B cell (primary cell): ENCODE data around the gene SLC23A3. TPM values are rescaled to one million over a fixed set of nuclear protein-coding genes. Genes with fewer than 3 reads are reported as not detected.

ENCODE experiments used
- ATAC-seq: fragments of 200-7000 bp; cut with Tn5 transposase; one replicate; pipeline ENCODE4 v1.10.0; 2021; ENCODE audit warnings: low read depth, mild to moderate bottlenecking, moderate number of reproducible peaks, moderate library complexity
- CTCF ChIA-PET: fragments of 350-600 bp; sonication (Branson Sonifier 250); formaldehyde crosslinking; loops from one replicate; lab custom pipeline; 2021; ENCODE audit warnings: antibody characterized with exemption, inconsistent platforms; lab: Charles Lee
- POLR2A ChIA-PET: fragments of 350-600 bp; sonication (Branson Sonifier 250); formaldehyde crosslinking; loops from one replicate; lab custom pipeline; 2021; ENCODE audit warnings: antibody characterized with exemption; lab: Charles Lee
- DNase-seq: peaks from one replicate; pipeline ENCODE4 v3.0.0; 2013
- H2AFZ ChIP-seq: 2 replicates; pipeline ENCODE4 v1.6.1; 2012; ENCODE audit warnings: mild to moderate bottlenecking, low read depth, low read length; ENCODE audit not compliant: insufficient read depth, poor library complexity, severe bottlenecking
- H3K27ac ChIP-seq, 2 donors: 1 replicate in 1 of 2; 2 replicates in 1 of 2; pipeline ENCODE4 v1.5.1; 2012 to 2013; ENCODE audit warnings: low read length in 2 of 2, mild to moderate bottlenecking in 2 of 2, moderate library complexity in 1 of 2
- H3K27me3 ChIP-seq, 4 experiments: fragments of 200-600 bp in 1 of 4; sonication (generic) in 1 of 4; replicated peaks in 1 of 4; 1 replicate in 2 of 4; 2 replicates in 2 of 4; pipeline versions ENCODE4 v1.6.1 to v1.7.0; 2013 to 2016; ENCODE audit warnings: low read length in 3 of 4, mild to moderate bottlenecking in 2 of 4, mixed read lengths in 1 of 4, moderate library complexity in 1 of 4; ENCODE audit not compliant: insufficient read depth in 4 of 4, control insufficient read depth in 3 of 4; ENCODE audit errors: control extremely low read depth in 1 of 4
- H3K36me3 ChIP-seq, 2 experiments: replicated peaks in 1 of 2; 1 replicate in 1 of 2; 2 replicates in 1 of 2; pipeline versions ENCODE4 v1.6.1 to v1.7.1; 2013; ENCODE audit warnings: low read length in 1 of 2; ENCODE audit not compliant: insufficient read depth in 2 of 2, control insufficient read depth in 1 of 2; ENCODE audit errors: control extremely low read depth in 1 of 2, extremely low read depth in 1 of 2
- H3K4me1 ChIP-seq, 2 donors: fragments of 200-600 bp in 1 of 2; sonication (generic) in 1 of 2; 1 replicate in 1 of 2; 2 replicates in 1 of 2; pipeline versions ENCODE4 v1.5.1 to v1.6.1; 2013 to 2017; ENCODE audit warnings: low read length in 2 of 2; ENCODE audit not compliant: control insufficient read depth in 2 of 2, insufficient read depth in 2 of 2
- H3K4me2 ChIP-seq: replicated peaks from 2 replicates; pipeline ENCODE3; 2012; ENCODE audit warnings: mild to moderate bottlenecking, low read depth, low read length; ENCODE audit not compliant: poor library complexity, severe bottlenecking
- H3K4me3 ChIP-seq, 5 experiments: fragments of 200-600 bp in 1 of 5; sonication (generic) in 1 of 5; 1 replicate in 3 of 5; 2 replicates in 2 of 5; pipeline versions ENCODE4 v1.5.1 to v1.7.0; 2011 to 2016; ENCODE audit warnings: low read length in 4 of 5, mild to moderate bottlenecking in 4 of 5, low read depth in 2 of 5, control low read depth in 1 of 5, moderate library complexity in 1 of 5; ENCODE audit not compliant: insufficient read depth in 1 of 5; ENCODE audit errors: control extremely low read depth in 1 of 5, extremely low read depth in 1 of 5
- H3K79me2 ChIP-seq: fragments of 200-600 bp; sonication (generic); one replicate; pipeline ENCODE4 v1.6.0; 2016; ENCODE audit warnings: low read length; ENCODE audit not compliant: control insufficient read depth, insufficient read depth
- H3K9ac ChIP-seq: fragments of 200-600 bp; sonication (generic); 2 replicates; pipeline ENCODE4 v1.6.1; 2017; ENCODE audit warnings: mild to moderate bottlenecking, low read length, moderate library complexity
- H3K9me3 ChIP-seq, 3 donors: one replicate each; pipeline versions ENCODE4 v1.6.1 to v1.7.1; 2013; ENCODE audit warnings: low read length in 2 of 3; ENCODE audit not compliant: control insufficient read depth in 2 of 3, insufficient read depth in 1 of 3; ENCODE audit errors: control extremely low read depth in 1 of 3
- H4K20me1 ChIP-seq: 2 replicates; pipeline ENCODE4 v1.6.0; 2012; ENCODE audit warnings: mild to moderate bottlenecking, low read length; ENCODE audit not compliant: insufficient read depth, control insufficient read depth, poor library complexity, severe bottlenecking
- H3K27ac Mint-ChIP-seq: one replicate; pipeline ENCODE4 v1.8.0; 2021; ENCODE audit warnings: mixed read lengths
- H3K27me3 Mint-ChIP-seq: one replicate; pipeline ENCODE4 v1.8.0; 2021; ENCODE audit warnings: mixed read lengths
- H3K4me1 Mint-ChIP-seq: one replicate; pipeline ENCODE4 v1.8.0; 2021; ENCODE audit warnings: mixed read lengths
- H3K4me3 Mint-ChIP-seq: one replicate; pipeline ENCODE4 v1.8.0; 2021; ENCODE audit warnings: mixed read lengths
- H3K9me3 Mint-ChIP-seq: one replicate; pipeline ENCODE4 v1.8.0; 2022; ENCODE audit warnings: mixed read lengths; ENCODE audit not compliant: insufficient read depth
- EZH2 ChIP-seq: IDR thresholded peaks from 2 replicates; pipeline ENCODE4 v1.6.1; 2012; ENCODE audit warnings: borderline replicate concordance, low read depth, mild to moderate bottlenecking, moderate library complexity, low read length; ENCODE audit not compliant: insufficient read depth, poor library complexity, severe bottlenecking
- WGBS: methylation state at CpG from one replicate; pipeline ENCODE4 v1.1.5; 2013; ENCODE audit warnings: missing lambda C conversion rate; ENCODE audit not compliant: insufficient coverage; 5-methylcytosine and 5-hydroxymethylcytosine counted together
- intact Hi-C: fragments of 100-400 bp; cut with micrococcal nuclease; formaldehyde crosslinking; loops from one replicate; pipeline ENCODE4 v1.10.0; 2022
- polyA plus RNA-seq: library from polyadenylated mRNA; depleted of rRNA; stranded (reverse); fragments of >200 nt; gene quantifications from 2 replicates; pipeline ENCODE4 v1.2.3, GENCODE V29; 2012
- total RNA-seq, 2 donors: library from RNA; stranded (reverse); fragments of 120-200 nt in 1 of 2; gene quantifications; 1 replicate in 1 of 2; 2 replicates in 1 of 2; pipeline versions ENCODE4 v1.2.3 to v1.2.4, GENCODE V29; 2013 to 2022
- TF ChIP-seq, protein P1 (sequence below): fragments of 200-600 bp; IDR thresholded peaks from one replicate; pipeline ENCODE4 v1.8.0; 2022; ENCODE audit warnings: antibody characterized with exemption, mild to moderate bottlenecking

SLC23A3 gene
- total and polyA plus RNA-seq, 2 donors (not counting 1 experiment from before 2014, with no cell fraction given): 2.4 to 15.2 TPM

DNA sequence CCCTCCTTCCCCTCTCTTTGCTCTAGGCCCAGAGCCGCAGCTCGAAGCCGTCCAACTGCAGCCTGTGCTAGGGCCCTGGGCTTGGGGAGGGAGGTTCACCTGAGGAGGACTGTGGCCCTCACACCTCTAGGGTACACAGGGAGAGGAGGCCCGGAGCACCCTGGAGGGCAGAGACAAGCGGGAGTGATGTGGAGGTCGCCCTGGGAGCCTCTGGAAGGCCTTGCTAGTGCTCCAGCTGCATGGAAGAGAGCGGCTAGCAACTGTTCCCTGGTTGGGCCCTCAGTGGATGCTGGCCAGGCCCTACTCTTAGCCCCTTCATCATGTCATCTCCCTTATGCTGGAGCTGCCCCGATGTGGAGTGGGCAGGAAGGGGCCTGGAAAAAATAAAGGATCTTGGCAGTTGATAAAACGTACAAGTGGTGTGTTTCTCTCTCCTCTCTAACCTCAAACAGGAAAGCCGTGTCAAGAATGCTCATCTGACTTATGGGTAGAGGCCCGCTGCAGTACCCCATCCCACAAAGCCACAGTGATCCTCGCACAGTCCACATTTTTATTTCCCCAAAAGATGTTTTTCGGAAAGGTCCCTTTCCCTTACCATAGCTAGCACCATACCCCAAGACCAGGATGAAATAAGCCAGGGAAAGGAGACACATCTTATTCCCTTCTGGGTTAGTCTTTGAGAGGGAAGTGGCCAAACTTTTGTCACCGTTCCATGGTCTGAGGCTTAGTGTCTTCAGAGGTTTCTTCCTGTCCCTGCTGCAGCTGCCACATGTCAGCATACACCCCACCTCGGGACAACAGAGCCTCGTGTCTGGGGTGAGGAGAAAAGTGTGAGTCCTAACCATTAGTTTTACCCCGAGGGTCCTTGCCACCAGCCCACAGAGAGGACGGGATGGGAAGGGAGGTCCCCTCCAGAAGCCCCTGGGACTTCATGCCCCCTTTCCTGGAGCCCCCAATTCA lies 39.7 kb upstream of the SLC23A3 start:
- H3K9me3 Mint-ChIP-seq: no peaks in the 10 kb centered on the region
- H3K4me3 Mint-ChIP-seq: no peak overlapping the region
- no peak overlapping the region for H3K4me3 ChIP-seq
- no peak overlapping the region for H3K27ac ChIP-seq
- H2AFZ ChIP-seq: no peak overlapping the region
- H3K27me3 ChIP-seq: no peaks in the 10 kb centered on the region
- DNase-seq (no peak), ATAC-seq (no peak)
- H3K4me1 Mint-ChIP-seq: peaks cover 28% of the 10 kb centered on the region
- CTCF ChIA-PET: interaction anchor here (0.7 to 7.3 kb wide), 5 partner anchors 18 to 85 kb away, joined by 3 to 65 read pairs (median 52); partner anchors contain the start of genes CNPPD1, NHEJ1 and SLC23A3
- no peaks in the 10 kb centered on the region for H3K27me3 Mint-ChIP-seq
- H3K4me1 ChIP-seq: peaks cover 16 to 23% of the 10 kb centered on the region in 2 donors
- peaks cover 6% of the 10 kb centered on the region for H3K79me2 ChIP-seq
- H3K36me3 ChIP-seq: peaks cover 7 to 24% of the 10 kb centered on the region in 2 experiments
- H3K4me2 ChIP-seq: no peak overlapping the region
- H3K9me3 ChIP-seq: no peaks in the 10 kb centered on the region
- intact Hi-C loops: no loop called here
- TF ChIP-seq, protein P1, sequence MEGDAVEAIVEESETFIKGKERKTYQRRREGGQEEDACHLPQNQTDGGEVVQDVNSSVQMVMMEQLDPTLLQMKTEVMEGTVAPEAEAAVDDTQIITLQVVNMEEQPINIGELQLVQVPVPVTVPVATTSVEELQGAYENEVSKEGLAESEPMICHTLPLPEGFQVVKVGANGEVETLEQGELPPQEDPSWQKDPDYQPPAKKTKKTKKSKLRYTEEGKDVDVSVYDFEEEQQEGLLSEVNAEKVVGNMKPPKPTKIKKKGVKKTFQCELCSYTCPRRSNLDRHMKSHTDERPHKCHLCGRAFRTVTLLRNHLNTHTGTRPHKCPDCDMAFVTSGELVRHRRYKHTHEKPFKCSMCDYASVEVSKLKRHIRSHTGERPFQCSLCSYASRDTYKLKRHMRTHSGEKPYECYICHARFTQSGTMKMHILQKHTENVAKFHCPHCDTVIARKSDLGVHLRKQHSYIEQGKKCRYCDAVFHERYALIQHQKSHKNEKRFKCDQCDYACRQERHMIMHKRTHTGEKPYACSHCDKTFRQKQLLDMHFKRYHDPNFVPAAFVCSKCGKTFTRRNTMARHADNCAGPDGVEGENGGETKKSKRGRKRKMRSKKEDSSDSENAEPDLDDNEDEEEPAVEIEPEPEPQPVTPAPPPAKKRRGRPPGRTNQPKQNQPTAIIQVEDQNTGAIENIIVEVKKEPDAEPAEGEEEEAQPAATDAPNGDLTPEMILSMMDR: no peak
- TF ChIP-seq EZH2: no peak
- H4K20me1 ChIP-seq: peaks cover 14% of the 10 kb centered on the region
- 58% methylated on average over 11 of the region's 18 CpGs for WGBS
- H3K27ac Mint-ChIP-seq: peak overlapping the region; percentile 46
- POLR2A ChIA-PET: no interaction called here
- H3K9ac ChIP-seq: no peak overlapping the region
